ENCODE results near the gene RASL11B.

RASL11B gene

GRCh38 chr4:52891743-52892142 is 29.6 kb downstream of the RASL11B start:
- Histone ChIP-seq H3K9me3 (peaks cover 3% of the 10 kb centered on the region), H3K4me1 (ENCODE audit: control insufficient read depth in 1 of 2, insufficient read depth in 1 of 2, low read depth in 1 of 2, low read length in 1 of 2) (no peaks in the 10 kb centered on the region), H3K27me3 (no peaks in the 10 kb centered on the region), H3K27ac (no peak overlapping the region), H3K36me3 (no peaks in the 10 kb centered on the region), H3K4me3 (ENCODE audit: low read depth in 1 of 2, low read length in 1 of 2) (no peak overlapping the region)
- TF ChIP-seq CTCF (IDR thresholded peaks at IDR 0.05), result no peak

GRCh38 chr4:52892880-52893279 is 30.8 kb downstream of the RASL11B start:
- Histone ChIP-seq H3K27me3 (no peaks in the 10 kb centered on the region), H3K9me3 (no peaks in the 10 kb centered on the region), H3K27ac (no peak overlapping the region), H3K4me1 (ENCODE audit: control insufficient read depth in 1 of 2, insufficient read depth in 1 of 2, low read depth in 1 of 2, low read length in 1 of 2) (no peaks in the 10 kb centered on the region), H3K4me3 (ENCODE audit: low read depth in 1 of 2, low read length in 1 of 2) (no peak overlapping the region), H3K36me3 (no peaks in the 10 kb centered on the region)
- no peak for TF ChIP-seq CTCF (IDR thresholded peaks at IDR 0.05)

- TF ChIP-seq CTCF (IDR thresholded peaks at IDR 0.05), result no peak
Measured at GRCh38 chr4:52894443-52894842, 32.3 kb downstream of the RASL11B start.

GRCh38 chr4:52903273-52903672 is 41.2 kb downstream of the RASL11B start:
- H3K4me3 ChIP-seq (ENCODE audit: low read depth in 1 of 2, low read length in 1 of 2), result no peak overlapping the region
- H3K27me3 ChIP-seq, result no peaks in the 10 kb centered on the region
- no peak for TF ChIP-seq CTCF (IDR thresholded peaks at IDR 0.05)
- H3K27ac ChIP-seq, result no peak overlapping the region
- H3K36me3 ChIP-seq, result no peaks in the 10 kb centered on the region
- no peaks in the 10 kb centered on the region for H3K4me1 ChIP-seq (ENCODE audit: control insufficient read depth in 1 of 2, insufficient read depth in 1 of 2, low read depth in 1 of 2, low read length in 1 of 2)
- no peaks in the 10 kb centered on the region for H3K9me3 ChIP-seq

More at GRCh38 chr4:52894443-52894842, 32.3 kb downstream of the RASL11B start:
- H3K36me3 ChIP-seq, result no peaks in the 10 kb centered on the region
- H3K4me1 ChIP-seq (ENCODE audit: control insufficient read depth in 1 of 2, insufficient read depth in 1 of 2, low read depth in 1 of 2, low read length in 1 of 2), result no peaks in the 10 kb centered on the region
- H3K27me3 ChIP-seq, result no peaks in the 10 kb centered on the region
- H3K27ac ChIP-seq, result no peak overlapping the region
- H3K9me3 ChIP-seq, result no peaks in the 10 kb centered on the region
- no peak overlapping the region for H3K4me3 ChIP-seq (ENCODE audit: low read depth in 1 of 2, low read length in 1 of 2)

GRCh38 chr4:52904421-52904820 is 42.3 kb downstream of the RASL11B start:
- Histone ChIP-seq H3K27ac (no peak overlapping the region), H3K27me3 (no peaks in the 10 kb centered on the region)

More at GRCh38 chr4:52904421-52904820, 42.3 kb downstream of the RASL11B start:
- Histone ChIP-seq H3K9me3 (no peaks in the 10 kb centered on the region), H3K4me1 (ENCODE audit: control insufficient read depth in 1 of 2, insufficient read depth in 1 of 2, low read depth in 1 of 2, low read length in 1 of 2) (no peaks in the 10 kb centered on the region), H3K4me3 (ENCODE audit: low read depth in 1 of 2, low read length in 1 of 2) (no peak overlapping the region), H3K36me3 (no peaks in the 10 kb centered on the region)
- no peak for TF ChIP-seq CTCF (IDR thresholded peaks at IDR 0.05)

Measured in neutrophil (primary cell).